ENCODE data around the gene TTC16.

DNA sequence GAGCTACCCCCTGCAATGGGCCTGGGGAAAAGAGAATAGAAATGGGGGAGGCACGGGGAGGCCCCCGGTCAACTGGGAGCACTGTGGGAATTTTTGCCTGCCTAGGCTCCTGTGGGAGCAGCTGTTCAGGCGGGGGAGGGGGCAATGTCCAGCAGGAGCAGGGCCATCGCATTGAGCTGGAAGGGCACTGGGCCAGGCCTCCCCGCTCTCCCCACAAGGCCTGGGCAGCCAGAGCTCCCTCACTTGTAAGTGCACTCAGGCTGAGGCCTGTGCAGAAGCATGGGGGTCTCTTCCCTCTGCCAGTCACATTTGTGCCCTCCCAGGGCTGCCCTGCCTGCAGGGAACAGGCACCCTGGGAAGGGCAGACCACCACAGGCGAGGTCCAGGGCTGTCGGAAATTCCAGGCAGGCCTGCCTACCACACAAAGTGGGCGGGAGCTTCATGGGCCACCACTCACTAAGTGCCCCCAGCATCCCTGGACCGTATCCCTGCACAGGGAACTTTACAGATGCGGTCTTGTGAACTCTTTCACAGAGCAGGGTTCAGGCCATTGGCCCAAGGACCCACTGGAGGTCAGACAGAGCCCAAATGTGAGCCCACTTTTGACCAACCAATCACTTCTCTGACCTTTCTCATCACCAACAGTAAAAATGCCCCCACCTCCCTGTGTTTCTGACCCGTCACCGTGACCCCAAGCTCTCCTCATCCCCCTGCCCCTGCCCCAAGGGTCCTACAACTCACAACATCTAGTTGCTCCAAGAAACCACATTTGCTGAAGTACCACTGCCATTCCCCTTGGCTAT lies 10.1 kb upstream of the TTC16 start:
- TF ChIP-seq, protein P1, sequence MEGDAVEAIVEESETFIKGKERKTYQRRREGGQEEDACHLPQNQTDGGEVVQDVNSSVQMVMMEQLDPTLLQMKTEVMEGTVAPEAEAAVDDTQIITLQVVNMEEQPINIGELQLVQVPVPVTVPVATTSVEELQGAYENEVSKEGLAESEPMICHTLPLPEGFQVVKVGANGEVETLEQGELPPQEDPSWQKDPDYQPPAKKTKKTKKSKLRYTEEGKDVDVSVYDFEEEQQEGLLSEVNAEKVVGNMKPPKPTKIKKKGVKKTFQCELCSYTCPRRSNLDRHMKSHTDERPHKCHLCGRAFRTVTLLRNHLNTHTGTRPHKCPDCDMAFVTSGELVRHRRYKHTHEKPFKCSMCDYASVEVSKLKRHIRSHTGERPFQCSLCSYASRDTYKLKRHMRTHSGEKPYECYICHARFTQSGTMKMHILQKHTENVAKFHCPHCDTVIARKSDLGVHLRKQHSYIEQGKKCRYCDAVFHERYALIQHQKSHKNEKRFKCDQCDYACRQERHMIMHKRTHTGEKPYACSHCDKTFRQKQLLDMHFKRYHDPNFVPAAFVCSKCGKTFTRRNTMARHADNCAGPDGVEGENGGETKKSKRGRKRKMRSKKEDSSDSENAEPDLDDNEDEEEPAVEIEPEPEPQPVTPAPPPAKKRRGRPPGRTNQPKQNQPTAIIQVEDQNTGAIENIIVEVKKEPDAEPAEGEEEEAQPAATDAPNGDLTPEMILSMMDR (IDR thresholded peaks at IDR 0.05; ENCODE audit: low read depth, low read length): no peak
- TF ChIP-seq POLR2A (IDR thresholded peaks at IDR 0.05; ENCODE audit: extremely low read depth, insufficient read length): no peak

All from NB4 (cell line).